LoVo (cell line): ENCODE results near the gene CTNNA2.

Source experiments
- DNase-seq: peaks from one replicate; pipeline ENCODE4 v3.0.0-alpha.2; 2016; ENCODE audit warnings: low spot score

Gene CTNNA2

GRCh38 chr2:80573950-80574349 lies 1061.1 kb downstream of the CTNNA2 start:
- DNase-seq, result no peak

GRCh38 chr2:80579756-80580155 lies 1066.9 kb downstream of the CTNNA2 start:
- no peak for DNase-seq

GRCh38 chr2:80591233-80591632 lies 1078.4 kb downstream of the CTNNA2 start:
- no peak for DNase-seq

- DNase-seq, result no peak
Measured at GRCh38 chr2:80592106-80592505, 1079.3 kb downstream of the CTNNA2 start.

GRCh38 chr2:80610108-80610507 lies 1097.3 kb downstream of the CTNNA2 start:
- DNase-seq, result no peak

GRCh38 chr2:80621656-80622055 lies 1108.8 kb downstream of the CTNNA2 start:
- DNase-seq, result no peak

GRCh38 chr2:80624062-80624461 lies 1111.2 kb downstream of the CTNNA2 start:
- DNase-seq, result no peak

- DNase-seq, result no peak
Measured at GRCh38 chr2:80634590-80634989, 1121.7 kb downstream of the CTNNA2 start.

GRCh38 chr2:80638783-80639182 lies 1125.9 kb downstream of the CTNNA2 start:
- no peak for DNase-seq

GRCh38 chr2:80642465-80642864 lies 1129.6 kb downstream of the CTNNA2 start:
- no peak for DNase-seq

- no peak for DNase-seq
Measured at GRCh38 chr2:80643598-80643997, 1130.7 kb downstream of the CTNNA2 start.

- no peak for DNase-seq
Measured at GRCh38 chr2:80651435-80651834, 1138.6 kb downstream of the CTNNA2 start.

- no peak for DNase-seq
Measured at GRCh38 chr2:80655265-80655664, 1142.4 kb downstream of the CTNNA2 start.

GRCh38 chr2:80670763-80671162 lies 1157.9 kb downstream of the CTNNA2 start:
- no peak for DNase-seq

GRCh38 chr2:80687524-80687923 lies 1174.7 kb downstream of the CTNNA2 start:
- DNase-seq, result no peak

- DNase-seq, result no peak
Measured at GRCh38 chr2:80689106-80689505, 1176.3 kb downstream of the CTNNA2 start.
